ENCODE measurements around the gene TACR1.
A peak's percentile ranks its signal among the peaks of the same experiment; 100 is the strongest.
"Not testable (repeated sequence)": the region's sequence is repeated elsewhere in the genome, so short reads cannot be mapped to it uniquely, and the experiment has no call there.

The TACR1 gene

DNA sequence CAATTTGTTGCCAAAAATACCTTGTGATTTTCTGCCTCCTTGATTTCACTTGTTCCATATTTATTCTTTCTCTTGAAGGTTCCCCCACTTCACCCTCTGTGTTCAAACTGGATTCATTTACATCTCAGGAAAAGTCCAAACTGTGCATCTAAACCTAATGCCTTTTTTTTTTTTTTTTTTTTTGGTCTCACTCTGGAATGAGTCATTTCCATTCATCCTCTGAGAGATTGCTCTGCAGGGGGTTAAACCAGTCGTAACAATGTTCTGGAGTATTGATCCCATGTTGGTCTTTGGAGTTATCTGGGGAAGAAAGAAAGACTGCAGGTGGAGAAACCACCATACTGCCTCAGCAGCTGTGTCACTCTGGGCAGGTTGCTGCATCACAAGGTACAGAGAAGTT lies 119.7 kb downstream of the TACR1 start:
- DNase-seq: no peak

DNA sequence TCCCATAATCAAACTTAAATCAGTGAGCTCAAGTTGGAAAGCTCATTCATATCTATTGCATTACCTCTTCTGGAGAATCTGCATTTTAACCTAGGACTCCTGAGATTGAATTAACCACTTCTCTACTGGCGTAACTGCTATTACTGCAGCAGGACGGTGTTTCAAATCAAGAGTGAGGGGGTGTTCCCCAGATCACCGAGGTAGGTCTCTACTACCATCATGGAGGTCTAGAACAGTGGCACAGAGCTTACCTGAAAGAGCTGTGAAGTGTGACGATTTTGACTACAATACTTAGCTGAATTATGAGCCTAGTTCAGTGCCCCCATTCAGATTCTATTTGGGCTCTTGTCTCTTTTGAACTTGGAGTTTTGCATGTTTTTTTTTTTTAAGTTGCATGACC lies 121.4 kb downstream of the TACR1 start:
- peak in 1 of 5 experiments; percentile 21 for DNase-seq

DNA sequence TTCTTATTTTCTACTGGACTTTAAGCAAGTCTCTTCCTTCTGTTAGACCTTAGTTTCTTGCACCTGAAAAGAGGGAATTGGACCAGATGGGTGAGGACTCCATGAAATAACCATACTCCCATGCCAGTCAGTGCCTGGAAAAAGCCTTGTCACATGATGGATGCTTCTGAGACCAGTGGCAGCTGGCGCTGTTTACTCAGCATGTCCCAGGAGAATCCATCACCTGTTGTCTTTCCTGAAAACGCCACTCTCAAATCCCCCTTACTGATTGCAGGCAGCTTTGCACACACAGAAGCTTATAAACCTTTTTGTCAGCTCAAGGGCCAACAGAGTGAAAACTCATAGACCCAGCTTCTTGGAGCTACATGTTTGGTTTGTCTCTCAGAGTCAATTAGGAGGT lies 123.2 kb downstream of the TACR1 start:
- DNase-seq: no peak

DNA sequence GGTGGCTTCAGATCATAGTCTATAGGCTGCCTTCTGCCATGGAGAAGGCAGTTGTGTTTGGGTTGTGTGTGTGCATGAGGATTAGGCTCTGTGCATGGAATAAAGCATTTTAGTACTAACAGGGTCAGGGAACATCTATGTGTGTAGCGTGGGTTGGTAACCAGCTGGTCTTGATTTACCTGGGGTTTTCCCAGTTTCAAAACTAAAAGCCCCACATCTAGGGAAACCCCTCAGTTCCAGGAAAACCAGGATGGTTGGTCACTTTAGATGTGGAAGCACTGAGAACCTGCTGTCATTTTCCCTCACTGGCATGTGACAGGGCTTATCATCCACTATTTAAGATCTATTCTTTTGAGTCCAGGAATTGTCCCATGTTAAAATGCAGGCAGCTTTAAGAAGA lies 124.6 kb downstream of the TACR1 start:
- no peak for DNase-seq

DNA sequence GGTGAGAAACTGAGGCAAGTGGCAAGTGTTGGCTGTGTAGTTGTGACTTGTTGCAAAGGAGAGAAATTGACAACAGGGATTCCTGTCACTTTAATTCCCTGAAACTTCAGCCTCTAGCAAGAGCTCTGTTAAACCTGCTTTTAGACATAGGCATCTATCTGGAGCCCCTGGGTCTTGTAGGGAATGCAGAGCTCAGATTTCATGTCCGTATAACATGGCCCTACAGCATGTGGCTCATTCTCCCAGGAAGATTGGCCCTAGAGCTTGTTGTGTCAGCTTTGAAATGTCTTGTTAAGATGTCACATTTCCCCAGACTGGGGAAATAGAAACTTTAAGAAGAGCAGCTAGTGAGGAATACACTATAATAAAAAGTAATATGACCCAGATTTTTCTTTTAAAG lies 125.1 kb downstream of the TACR1 start:
- no peak for DNase-seq

DNA sequence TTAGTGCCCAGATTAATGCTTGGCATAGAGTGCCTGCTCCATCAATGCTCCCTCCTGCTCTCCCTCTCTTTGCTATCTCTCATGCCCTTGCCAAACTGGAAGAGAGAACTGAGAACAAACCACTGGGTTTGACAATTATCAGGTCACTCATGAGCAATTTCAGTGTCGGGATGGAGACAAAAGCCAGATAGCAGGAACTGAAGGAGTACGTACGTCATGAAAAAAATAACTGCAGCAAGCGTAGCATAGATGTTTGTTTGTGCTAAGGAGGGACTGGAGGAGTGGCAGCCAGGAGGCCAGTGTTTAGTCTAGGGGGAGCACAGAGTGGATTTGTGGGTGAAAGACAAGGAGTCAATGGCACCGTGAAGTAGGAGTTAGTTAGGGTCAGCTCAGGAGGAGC lies 127.6 kb downstream of the TACR1 start:
- no peak for DNase-seq

DNA sequence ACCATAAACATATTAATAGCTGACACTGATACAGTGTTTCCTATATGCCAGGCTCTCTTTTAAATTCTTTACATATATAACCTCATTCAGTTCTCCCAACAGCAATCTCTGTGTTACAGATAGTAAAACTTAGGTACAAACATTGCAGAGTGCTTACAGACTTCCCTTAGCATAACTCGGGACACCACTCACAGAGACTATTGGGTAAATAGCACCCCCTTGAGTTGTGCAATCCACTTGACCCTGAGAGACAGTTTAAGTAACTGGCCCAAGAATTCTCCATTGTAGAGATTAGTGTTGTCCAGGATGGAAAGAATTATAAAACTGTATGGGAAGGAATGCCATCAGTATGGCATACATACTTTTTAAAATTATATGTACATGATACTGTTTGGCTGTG lies 130.8 kb downstream of the TACR1 start:
- no peak for DNase-seq

DNA sequence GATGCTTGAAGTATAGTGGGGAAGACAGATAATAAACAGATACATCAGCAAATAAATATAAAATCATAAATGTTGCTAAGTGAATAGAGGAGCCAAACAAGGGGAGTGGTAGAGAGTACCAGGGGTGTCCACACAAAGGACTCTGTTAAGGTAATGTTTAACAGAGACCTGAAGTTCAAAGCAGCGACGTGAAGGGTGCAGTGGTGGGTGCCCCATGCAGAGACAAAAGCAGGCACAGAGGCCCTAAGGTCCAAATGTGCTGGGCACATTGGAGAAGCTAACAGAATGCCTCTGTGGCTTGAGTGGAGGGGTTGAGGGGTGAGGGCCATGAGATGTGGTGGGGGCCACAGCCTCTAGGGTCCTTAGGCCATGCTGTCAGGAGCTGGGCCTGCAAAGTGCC lies 131.8 kb downstream of the TACR1 start:
- no peak for DNase-seq

DNA sequence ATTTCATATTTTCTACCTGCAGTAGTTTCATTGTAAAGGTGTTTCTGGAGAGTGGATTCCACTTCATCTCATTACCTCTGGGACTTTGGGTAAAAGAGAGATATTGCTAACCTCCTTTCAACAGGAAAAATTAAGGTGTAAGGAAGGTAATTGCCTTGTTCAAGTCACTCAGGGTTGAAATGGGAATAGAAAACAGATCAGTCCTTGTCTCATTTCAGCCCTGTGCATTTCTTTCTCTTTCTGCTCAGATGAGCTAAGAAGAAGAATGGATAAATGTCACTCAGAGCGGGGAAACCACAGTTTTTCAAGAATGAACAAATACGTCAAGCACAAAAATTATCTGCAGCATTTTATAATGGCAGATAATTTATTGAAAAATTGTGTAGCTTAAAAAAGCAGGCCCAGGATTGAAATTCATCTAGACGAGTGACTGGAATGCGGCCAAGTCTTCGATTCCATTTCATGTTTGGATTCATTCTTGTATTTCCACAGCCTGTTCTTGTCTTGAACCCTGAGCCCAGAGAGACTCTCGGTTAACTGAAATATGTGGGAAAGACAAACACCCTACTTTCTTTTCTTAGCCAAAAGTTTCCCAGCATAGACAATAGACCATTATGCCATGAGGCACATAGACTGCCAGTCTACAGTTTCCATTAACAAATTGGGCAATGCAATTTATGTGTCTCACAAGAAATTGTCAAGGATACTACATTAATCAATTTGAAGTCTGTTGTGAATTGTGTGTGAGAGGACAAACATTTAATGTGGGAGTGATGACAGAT lies 133.0 kb downstream of the TACR1 start:
- DNase-seq: peak in 1 of 5 experiments; percentile 16

DNA sequence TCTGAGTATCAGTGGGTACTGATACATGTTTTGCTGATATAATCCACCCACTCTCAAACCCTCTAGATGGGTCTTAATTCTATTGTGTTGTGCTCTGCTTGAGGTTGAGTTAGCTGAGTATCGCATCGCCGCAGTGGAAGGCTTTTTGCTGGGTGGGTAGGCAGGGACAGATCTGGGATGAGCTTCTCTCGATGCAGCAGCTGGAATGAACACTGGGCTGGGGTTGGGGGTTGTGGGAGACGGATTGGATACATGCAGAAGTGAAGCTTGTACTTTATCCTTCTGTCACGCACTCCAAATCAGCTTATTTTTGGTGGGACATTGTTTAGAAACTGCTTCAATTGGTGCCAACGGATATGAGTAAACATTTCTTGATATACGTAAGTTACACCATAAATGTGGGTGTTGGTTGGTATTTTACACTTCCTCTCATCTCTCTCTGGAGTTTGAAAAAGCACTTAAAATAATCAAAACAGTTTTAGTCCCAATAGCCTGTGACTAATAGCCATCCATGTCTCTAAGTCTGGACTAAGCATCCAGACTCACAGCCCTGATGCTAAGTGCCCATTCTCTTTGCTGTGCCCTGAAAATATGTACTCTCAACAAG lies 133.8 kb downstream of the TACR1 start:
- peak in 1 of 5 experiments; percentile 74 for DNase-seq

DNA sequence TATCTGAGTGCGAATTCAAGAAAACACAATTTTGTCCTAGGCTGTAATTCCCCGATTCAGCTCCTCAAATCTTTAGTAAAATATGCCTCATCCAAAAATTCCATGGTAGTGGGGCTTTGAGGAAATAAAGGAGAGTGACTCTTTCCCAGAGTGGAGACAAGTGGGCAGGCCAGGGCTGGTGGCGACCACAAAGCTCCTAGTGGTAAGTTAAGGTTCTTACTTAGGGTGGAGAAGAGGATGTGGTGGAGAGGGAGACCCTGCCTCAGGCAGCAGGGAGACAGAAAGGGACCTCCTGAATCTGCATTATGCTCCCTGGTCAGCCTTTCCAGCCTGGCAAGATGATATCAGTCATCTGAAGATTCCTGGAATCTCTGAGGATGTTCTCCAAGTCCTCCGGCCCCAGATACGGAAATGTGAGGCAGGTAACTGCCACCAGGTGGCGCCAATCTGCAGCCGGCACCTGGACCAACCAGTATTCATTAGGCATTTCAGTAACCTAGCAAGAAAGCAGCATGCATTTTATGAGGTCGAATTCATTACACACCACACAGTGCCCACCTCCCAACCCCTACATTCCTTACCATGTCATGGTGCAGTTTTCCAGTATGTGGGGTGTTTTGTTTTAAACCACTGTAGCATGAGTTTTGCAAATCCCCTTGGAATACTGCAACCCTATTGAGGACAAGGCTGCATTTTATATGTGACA lies 134.5 kb downstream of the TACR1 start:
- DNase-seq: peak in 4 of 5 experiments; percentile 8 to 56 (median 14)

DNA sequence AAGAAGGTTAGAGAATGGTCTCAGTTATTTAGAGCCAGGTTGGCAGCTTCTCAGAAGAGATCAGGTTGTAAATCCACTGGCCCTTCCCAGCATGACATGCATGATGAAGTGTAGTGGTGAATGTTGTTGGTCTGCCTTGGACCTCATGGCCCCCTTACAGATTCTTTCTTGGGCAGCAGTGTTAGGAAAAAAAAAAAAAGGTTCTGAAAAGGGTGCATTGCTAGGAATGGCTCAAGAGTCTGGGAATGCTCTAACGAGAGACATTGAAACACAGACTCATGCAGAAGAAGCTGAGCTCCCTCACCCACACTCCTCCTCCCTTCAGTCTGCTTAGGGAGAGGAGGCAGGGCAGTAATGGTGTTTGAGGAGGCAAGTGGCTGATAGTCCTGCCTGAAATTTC lies 135.4 kb downstream of the TACR1 start:
- no peak for DNase-seq

DNA sequence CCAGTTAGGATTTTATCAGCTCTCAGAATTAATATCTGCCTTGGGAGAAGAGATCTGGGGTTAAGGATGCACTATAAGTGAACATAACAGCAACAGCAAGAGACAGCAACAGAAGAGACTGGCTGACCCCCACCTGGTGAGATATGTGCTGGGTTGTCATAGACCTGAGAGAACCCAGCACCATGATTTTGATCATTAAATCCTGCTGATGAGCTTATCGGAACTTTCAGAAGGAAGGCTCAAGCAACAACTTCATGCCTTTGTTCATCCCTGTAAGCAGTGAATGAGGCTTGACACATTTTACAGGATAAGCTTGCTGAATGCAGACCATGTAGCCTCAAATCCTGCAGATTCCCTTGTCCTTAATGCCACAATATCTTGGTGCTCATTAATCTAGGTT lies 140.9 kb downstream of the TACR1 start:
- no peak for DNase-seq

DNA sequence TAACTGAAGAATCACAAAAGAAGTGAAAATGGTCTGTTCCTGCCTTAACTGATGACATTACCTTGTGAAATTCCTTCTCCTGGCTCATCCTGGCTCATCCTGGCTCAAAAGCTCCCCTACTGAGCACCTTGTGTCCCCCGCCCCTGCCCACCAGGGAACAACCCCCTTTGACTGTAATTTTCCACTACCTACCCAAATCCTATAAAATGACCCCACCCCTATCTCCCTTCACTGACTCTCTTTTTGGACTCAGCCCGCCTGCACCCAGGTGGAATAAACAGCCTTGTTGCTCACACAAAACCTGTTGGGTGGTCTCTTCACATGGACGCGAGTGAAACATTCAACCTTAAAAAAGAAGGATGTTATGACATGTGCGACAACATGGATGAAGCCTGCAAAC lies 142.2 kb downstream of the TACR1 start:
- DNase-seq: not testable (repeated sequence)

DNA sequence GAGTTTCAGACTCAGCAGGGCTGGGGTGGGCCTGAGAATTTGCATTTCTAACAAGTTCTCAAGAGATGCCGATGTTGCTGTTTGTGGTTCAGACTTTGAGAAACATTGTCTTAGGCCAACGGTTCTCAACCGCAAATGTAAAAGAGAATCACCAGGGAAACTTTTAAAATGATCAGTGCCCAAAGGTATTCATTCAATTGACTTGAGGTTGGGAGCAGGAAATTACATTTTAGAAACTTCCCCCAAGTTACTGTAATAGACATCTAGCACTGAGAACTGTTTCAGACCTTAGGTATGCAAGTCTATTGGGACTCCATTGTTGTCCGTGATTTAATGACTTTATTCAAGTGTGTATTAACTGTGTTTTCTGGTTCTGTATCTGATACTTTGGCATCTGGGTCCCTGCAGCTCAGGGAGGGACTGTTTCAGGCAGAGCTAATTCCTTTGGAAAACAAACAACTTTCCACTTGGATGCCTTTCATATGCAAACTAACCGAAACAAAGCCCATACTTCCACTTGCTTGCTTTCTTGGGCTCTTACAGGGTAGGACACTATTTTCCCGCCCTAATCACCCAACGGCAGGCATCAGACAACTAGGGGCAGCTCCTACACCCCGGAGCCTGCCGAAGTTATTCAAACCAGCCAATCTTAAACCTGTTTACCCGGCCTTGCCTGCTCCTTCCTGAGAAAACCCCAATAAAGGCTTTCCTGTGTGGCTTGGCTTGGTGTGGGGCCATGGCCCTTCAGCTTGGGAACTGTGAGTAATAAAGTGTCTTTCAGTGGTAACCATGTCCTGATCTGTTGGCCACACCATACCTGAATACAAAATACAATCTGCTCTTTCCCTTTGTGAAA lies 143.3 kb downstream of the TACR1 start:
- peak in 1 of 5 experiments; percentile 78 for DNase-seq

DNA sequence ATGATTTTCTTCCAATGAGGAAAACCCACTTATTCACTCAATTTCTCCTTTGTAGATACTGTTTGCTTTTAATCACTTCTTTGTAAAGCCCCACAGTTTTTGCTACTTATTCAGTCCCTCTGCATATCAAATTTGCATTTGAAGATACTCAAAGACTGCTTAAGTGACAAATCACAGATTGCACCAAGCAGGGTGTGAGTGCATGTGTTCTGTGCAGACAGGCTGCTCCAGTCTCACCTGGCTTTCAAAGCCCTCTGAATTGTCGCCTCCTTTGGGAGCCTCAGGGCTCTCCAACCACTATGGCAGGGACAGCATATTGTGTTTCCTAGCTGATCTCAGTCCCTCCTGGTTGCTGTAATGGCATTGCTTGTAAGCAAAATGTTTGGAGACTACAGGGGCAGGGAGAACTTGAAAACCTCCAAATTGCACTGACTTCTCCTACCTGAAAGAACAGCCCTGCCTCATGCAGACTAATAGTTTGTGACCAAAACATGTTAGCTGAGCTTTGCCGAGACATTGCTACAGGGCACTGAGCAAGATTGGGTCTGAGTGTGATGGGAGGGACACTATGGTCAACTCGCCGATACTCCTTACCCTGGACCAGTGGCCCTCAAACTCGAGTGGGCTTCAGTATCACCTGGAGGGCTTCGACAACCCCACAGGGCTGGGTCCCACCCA lies 144.0 kb downstream of the TACR1 start:
- DNase-seq: no peak

DNA sequence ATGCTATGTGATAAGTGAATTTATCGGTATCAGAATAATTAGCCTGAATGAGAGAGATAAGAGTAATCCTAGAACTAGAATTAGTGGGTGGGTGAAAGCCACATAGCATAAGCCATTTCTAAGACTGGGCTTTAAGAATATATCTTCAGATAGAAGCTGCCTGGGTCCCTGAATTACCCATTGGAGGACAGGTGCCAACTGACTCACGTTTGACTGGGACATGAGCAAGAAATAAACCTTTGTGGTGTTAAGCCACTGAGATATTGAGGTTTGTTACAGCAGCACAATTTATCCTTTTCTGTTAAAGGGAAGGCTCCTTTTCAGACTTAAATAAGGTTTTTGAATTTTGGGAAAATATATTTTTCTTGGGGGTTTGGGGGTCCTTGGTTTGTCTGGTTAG lies 145.0 kb downstream of the TACR1 start:
- DNase-seq: no peak

DNA sequence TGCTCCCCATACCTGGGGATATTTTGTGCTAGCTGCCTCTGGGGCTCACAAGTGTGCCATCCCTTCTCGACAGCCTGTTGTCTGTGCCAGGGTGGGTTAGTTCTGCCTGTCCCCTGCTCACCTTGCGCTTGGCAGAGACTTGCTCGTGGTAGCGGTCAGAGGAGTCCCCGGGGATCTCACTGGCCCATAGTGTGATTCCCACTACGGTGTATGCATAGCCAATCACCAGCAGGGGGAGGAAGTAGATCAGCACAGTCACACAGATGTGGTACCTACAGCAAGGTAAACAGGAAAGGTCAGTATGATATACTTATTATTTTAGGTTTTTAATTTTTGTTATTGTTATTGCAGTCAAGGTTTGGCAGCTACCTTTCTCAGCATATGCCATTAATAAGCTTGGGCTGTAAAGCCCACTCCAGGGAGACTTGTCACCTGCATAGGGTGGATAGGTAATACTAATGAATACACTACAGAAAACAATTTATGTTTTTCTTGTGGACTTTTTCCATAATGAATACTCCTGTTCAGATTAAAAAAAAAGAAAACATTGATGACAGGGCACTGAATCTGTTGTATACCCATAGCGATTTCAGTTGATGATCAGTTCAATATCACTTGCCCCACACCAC lies 145.7 kb downstream of the TACR1 start:
- no peak for DNase-seq

DNA sequence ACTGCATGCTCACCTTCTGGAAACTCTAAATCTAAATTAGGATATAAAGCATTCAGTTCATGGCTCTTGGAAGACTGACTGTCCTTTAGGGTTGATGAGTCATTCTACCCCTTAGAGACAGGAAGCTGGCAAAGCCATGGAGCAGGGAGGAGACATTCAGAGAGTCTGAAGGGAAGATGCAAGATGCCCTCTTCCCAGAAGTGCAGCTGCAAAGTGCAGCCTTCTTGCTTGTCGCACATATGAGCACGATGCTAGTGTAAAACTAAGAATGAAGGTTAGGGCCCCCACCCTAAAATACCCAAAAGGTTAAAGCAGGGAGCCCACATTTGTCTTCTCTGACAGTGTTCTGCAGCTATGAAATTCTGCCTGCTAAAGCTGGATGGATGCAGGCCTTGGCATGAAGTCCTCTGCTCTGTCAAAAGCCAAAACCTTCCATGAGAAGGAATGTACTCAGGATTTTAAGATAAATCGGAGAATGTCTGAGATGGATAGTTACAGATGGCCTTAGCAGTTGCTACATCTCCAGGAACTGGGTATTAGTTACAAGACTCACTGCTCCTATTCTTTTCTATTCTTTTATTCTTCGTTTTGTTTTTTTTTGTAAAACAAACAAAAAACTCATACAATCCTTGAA lies 151.2 kb downstream of the TACR1 start:
- DNase-seq: no peak

DNA sequence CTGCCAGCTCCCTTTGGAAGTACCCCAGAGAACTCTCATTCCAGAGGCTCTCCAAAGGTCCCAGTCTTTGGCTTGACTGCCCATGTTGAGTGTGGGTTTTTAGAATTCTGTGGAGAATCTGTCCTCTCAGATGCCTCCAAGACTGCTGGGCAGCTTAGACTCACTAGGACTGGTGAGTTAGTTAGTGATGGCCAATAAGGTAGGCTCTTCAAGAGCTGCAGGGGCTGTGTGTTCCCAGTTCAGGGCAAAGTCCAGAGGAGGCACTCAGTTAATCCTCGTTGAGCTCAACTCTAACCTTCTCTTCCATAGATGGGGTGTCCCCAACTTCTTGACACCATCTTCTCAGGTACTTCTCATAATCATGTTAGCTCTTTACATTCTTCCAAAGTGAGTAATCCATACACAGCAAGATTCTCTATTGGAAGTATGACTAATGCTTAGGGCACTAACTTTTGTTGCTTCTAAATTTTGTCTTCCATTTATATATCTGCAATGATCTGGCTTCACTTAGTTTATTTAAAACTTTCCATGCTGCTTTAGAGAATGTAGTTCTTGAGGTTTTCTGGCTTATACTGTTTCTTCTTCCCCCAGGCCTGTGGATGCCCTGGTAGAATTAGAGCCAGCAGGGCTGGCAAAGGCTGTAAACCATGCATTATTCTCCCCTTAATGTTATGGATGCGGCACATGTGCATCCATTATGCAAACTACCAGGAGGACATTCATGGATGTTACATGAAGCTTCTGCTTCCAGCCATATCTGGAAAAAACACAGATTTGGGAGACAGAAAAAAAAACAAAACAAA lies 151.9 kb downstream of the TACR1 start:
- no peak for DNase-seq
